ENCODE results near the gene FDXACB1. TPM values are rescaled to one million over a fixed set of nuclear protein-coding genes. Genes with fewer than 3 reads are reported as not detected.
A peak's percentile ranks its signal among the peaks of the same experiment; 100 is the strongest.

The FDXACB1 gene
- total RNA-seq, 4 donors from 2014 or later, result 1.7 to 7.4 (median 3.3) TPM; not detected in 1

- no peaks in the 10 kb centered on the region for H3K36me3 ChIP-seq
- peak; percentile 82 to 86 for DNase-seq
- TF ChIP-seq POLR2A (IDR thresholded peaks at IDR 0.05) (peak in 1 of 2 donors; percentile 43), CTCF (IDR thresholded peaks at IDR 0.05) (peak in 2 of 4 experiments; percentile 14 to 37)
- intact Hi-C loops (cut with DNase I; ENCODE audit: low total_unique reads), result loop anchor here (10.0 kb wide), 2 partner anchors 64 to 214 kb away; partner anchors contain the start of genes DIXDC1, SDHD and TIMM8B
- H3K9me3 ChIP-seq, result no peaks in the 10 kb centered on the region
- peak within 1 kb of the TSS; percentile 92 to 94 for H3K27ac ChIP-seq
- no peaks in the 10 kb centered on the region for H3K4me1 ChIP-seq
- H3K27me3 ChIP-seq, result no peaks in the 10 kb centered on the region
- H3K4me3 ChIP-seq, result peak within 1 kb of the TSS; percentile 67 to 100
Measured at GRCh38 chr11:111870886-111871692, 7.9 kb downstream of the FDXACB1 start, which contains the start of gene ALG9. TSS of gene ALG9 (minus strand) at chr11:111871581. CDS start at chr11:111871482, 99 bp downstream.

GRCh38 chr11:111870522-111870885, 8.5 kb downstream of the FDXACB1 start:
- Histone ChIP-seq H3K9me3 (no peaks in the 10 kb centered on the region), H3K4me3 (peak overlapping the region; percentile 67 to 100), H3K36me3 (no peaks in the 10 kb centered on the region), H3K27me3 (no peaks in the 10 kb centered on the region), H3K4me1 (no peaks in the 10 kb centered on the region), H3K27ac (peak overlapping the region; percentile 92 to 94)
- TF ChIP-seq CTCF (IDR thresholded peaks at IDR 0.05) (no peak), POLR2A (IDR thresholded peaks at IDR 0.05) (no peak)
- DNase-seq, result no peak
- intact Hi-C loops (cut with DNase I; ENCODE audit: low total_unique reads), result loop anchor here (10.0 kb wide), 2 partner anchors 64 to 214 kb away; partner anchors contain the start of genes DIXDC1, SDHD and TIMM8B

DNA sequence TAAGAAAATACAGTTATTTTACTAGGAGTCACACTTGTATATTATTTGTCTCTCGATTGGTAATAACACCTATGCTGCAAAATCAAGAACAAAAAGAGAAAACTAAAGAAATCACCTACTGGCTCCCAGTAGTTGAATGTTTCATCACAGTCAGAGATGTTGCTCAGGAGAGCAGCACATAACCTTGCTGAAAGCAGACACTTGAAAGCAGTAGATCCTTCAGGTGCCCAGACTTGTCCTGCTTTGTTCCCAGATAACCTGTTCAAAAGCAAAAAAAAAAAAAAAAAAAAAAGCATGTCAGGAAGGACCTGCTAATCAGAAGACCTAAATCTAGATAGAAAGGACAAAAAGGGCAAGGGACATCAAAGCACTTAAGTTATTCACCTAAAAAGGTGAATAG, 8.9 kb downstream of the FDXACB1 start:
- Histone ChIP-seq H3K9me3 (no peaks in the 10 kb centered on the region), H3K27ac (no peak overlapping the region), H3K27me3 (no peaks in the 10 kb centered on the region), H3K36me3 (no peaks in the 10 kb centered on the region), H3K4me3 (peak overlapping the region in 1 of 2 donors; percentile 100), H3K4me1 (no peaks in the 10 kb centered on the region)
- intact Hi-C loops (cut with DNase I; ENCODE audit: low total_unique reads), result loop anchor here (10.0 kb wide), 2 partner anchors 65 to 215 kb away; partner anchors contain the start of genes DIXDC1, SDHD and TIMM8B
- no peak for TF ChIP-seq CTCF (IDR thresholded peaks at IDR 0.05)
- TF ChIP-seq POLR2A (IDR thresholded peaks at IDR 0.05), result no peak
- no peak for DNase-seq

DNA sequence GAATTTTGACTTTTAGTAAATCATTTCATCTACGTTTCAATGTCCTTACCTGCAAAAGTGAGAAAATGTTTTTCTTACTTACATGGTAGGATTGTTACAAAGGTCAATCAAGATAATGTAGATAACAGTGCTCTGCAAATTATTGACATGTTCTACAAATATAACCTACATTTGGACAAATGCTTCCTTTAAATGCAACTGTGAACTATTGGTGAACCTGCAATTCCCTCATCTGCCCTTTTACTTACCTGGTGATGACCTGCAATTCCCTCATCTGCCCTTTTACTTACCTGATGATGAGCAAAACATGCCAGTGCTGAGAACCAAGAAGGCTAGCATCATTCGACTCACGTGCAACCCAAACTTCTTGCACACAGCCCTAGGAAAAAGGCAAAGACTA, 18.7 kb downstream of the FDXACB1 start:
- Histone ChIP-seq H3K27me3 (no peaks in the 10 kb centered on the region), H3K27ac (no peak overlapping the region), H3K4me3 (no peak overlapping the region), H3K4me1 (no peaks in the 10 kb centered on the region), H3K9me3 (no peaks in the 10 kb centered on the region), H3K36me3 (no peaks in the 10 kb centered on the region)
- DNase-seq, result no peak
- no peak for TF ChIP-seq POLR2A (IDR thresholded peaks at IDR 0.05)
- no peak for TF ChIP-seq CTCF (IDR thresholded peaks at IDR 0.05)
- intact Hi-C loops (cut with DNase I; ENCODE audit: low total_unique reads), result no loop called here

DNA sequence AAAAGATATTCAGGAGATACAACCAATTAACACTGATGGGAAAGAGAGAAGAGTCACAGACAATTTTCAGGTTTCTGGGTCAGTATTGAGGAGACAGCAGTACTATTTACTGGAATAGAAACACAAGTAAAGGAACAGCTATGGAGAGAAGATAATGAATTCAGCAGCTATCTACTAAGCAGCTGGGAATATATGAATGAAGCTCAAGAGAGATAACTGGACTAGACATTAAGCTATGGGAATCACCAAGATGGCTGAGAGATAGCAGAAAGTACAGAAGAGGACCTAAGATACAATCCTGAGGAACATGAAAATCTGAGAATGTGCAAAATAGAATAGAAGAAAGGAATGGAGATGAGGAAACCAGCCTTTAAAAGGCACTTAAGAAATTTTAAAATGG, 23.5 kb downstream of the FDXACB1 start:
- no peak for DNase-seq
- no peak overlapping the region for H3K27ac ChIP-seq
- intact Hi-C loops (cut with DNase I; ENCODE audit: low total_unique reads), result no loop called here
- H3K4me3 ChIP-seq, result no peak overlapping the region
- no peak for TF ChIP-seq CTCF (IDR thresholded peaks at IDR 0.05)
- no peak for TF ChIP-seq POLR2A (IDR thresholded peaks at IDR 0.05)
- no peaks in the 10 kb centered on the region for H3K4me1 ChIP-seq
- H3K27me3 ChIP-seq, result no peaks in the 10 kb centered on the region
- no peaks in the 10 kb centered on the region for H3K36me3 ChIP-seq
- H3K9me3 ChIP-seq, result no peaks in the 10 kb centered on the region

Data from uterus (tissue), 4 donors.